Amniotic stem cell (primary cell): ENCODE data around the gene RPL19.

Source experiments
- DNase-seq: peaks from one replicate; lab custom pipeline; 2025; lab: John Stamatoyannopoulos, UW

RPL19 gene

GRCh38 chr17:39173080-39173479, 27.0 kb upstream of the RPL19 start:
- DNase-seq: no peak

GRCh38 chr17:39173526-39174274, 26.4 kb upstream of the RPL19 start:
- DNase-seq: no peak

- DNase-seq: no peak
These were observed 25.0 kb upstream of the RPL19 start for GRCh38 chr17:39174920-39175694.

- DNase-seq: no peak
These were observed 24.4 kb upstream of the RPL19 start for GRCh38 chr17:39175695-39176093.

- DNase-seq: no peak
These were observed 22.8 kb upstream of the RPL19 start for GRCh38 chr17:39177256-39177655.

GRCh38 chr17:39178536-39178935, 21.5 kb upstream of the RPL19 start:
- DNase-seq: no peak

GRCh38 chr17:39181303-39181702, 18.8 kb upstream of the RPL19 start:
- no peak for DNase-seq

GRCh38 chr17:39183045-39183444, 17.0 kb upstream of the RPL19 start:
- no peak for DNase-seq

GRCh38 chr17:39183720-39184119, 16.4 kb upstream of the RPL19 start:
- no peak for DNase-seq

GRCh38 chr17:39186481-39187002, 13.5 kb upstream of the RPL19 start:
- DNase-seq: no peak

- no peak for DNase-seq
These were observed 12.8 kb upstream of the RPL19 start for GRCh38 chr17:39187152-39187830.

- DNase-seq: no peak
These were observed 8.2 kb upstream of the RPL19 start for GRCh38 chr17:39191750-39192510.

- no peak for DNase-seq
These were observed 7.2 kb upstream of the RPL19 start for GRCh38 chr17:39192901-39193300.

- DNase-seq: no peak
These were observed 6.7 kb upstream of the RPL19 start for GRCh38 chr17:39193346-39193745.

- no peak for DNase-seq
These were observed 5.7 kb upstream of the RPL19 start for GRCh38 chr17:39194089-39194984.

GRCh38 chr17:39194985-39195524, 5.0 kb upstream of the RPL19 start:
- no peak for DNase-seq

GRCh38 chr17:39195568-39196160, 4.4 kb upstream of the RPL19 start:
- DNase-seq: no peak

GRCh38 chr17:39196241-39196807, 3.8 kb upstream of the RPL19 start:
- no peak for DNase-seq

GRCh38 chr17:39196808-39197291, 3.2 kb upstream of the RPL19 start:
- DNase-seq: peak; percentile 16
